Breast epithelium (tissue), 4 donors: ENCODE data around the gene LRP2. TPM values are rescaled to one million over a fixed set of nuclear protein-coding genes. Genes with fewer than 3 reads are reported as not detected.

Experiments
- DNase-seq, 2 donors: peaks; one replicate each; pipeline ENCODE4 v3.0.0-alpha.2; 2019; ENCODE audit warnings: low spot score in 2 of 2
- H3K27ac ChIP-seq, 2 donors: fragments of 200-600 bp; sonication (generic) in 1 of 2; one replicate each; pipeline ENCODE4 v1.5.1; 2016 to 2019; ENCODE audit warnings: mild to moderate bottlenecking in 1 of 2
- H3K27me3 ChIP-seq, 2 donors: fragments of 200-600 bp; sonication (generic) in 1 of 2; one replicate each; pipeline versions ENCODE4 v1.5.1 to v1.6.0; 2017 to 2019; ENCODE audit warnings: control low read depth in 1 of 2, mild to moderate bottlenecking in 1 of 2
- H3K36me3 ChIP-seq: fragments of 200-600 bp; one replicate; pipeline ENCODE4 v1.5.1; 2019
- H3K4me1 ChIP-seq, 2 donors: fragments of 200-600 bp; sonication (generic); one replicate each; pipeline ENCODE4 v1.5.1; 2016 to 2019; ENCODE audit warnings: control low read depth in 1 of 2
- H3K4me3 ChIP-seq, 3 donors: fragments of 200-600 bp; sonication (generic); 1 replicate in 2 of 3; 2 replicates in 1 of 3; pipeline ENCODE4 v1.5.1; 2016 to 2019; ENCODE audit warnings: mild to moderate bottlenecking in 3 of 3, moderate library complexity in 2 of 3
- H3K9me3 ChIP-seq, 2 donors: fragments of 200-600 bp; sonication (generic) in 1 of 2; one replicate each; pipeline ENCODE4 v1.5.1; 2016 to 2019; ENCODE audit warnings: control low read depth in 1 of 2
- POLR2A ChIP-seq: fragments of 450-650 bp; IDR thresholded peaks from one replicate; pipeline ENCODE4 v1.6.1; 2016; ENCODE audit warnings: antibody characterized with exemption, mild to moderate bottlenecking, moderate library complexity
- POLR2AphosphoS5 ChIP-seq, 3 donors: sonication (generic); formaldehyde crosslinking; IDR thresholded peaks; one replicate each; pipeline ENCODE4 v1.6.1; 2017; ENCODE audit warnings: antibody characterized with exemption in 3 of 3
- intact Hi-C: fragments of 100-400 bp; cut with DNase I; formaldehyde crosslinking; loops from one replicate; pipeline ENCODE4 v1.15.1; 2023; ENCODE audit warnings: low total_unique reads
- total RNA-seq, 3 donors: library from RNA; depleted of rRNA; stranded (reverse); fragments of >200 nt; gene quantifications; one replicate each; pipeline ENCODE4 v1.1.0, GENCODE V29; 2016
- TF ChIP-seq, protein P1 (sequence below), 3 donors: fragments of 450-650 bp; IDR thresholded peaks; one replicate each; pipeline ENCODE4 v1.5.1; 2016 to 2017; ENCODE audit warnings: antibody characterized with exemption in 3 of 3, mild to moderate bottlenecking in 3 of 3, moderate library complexity in 3 of 3

LRP2 gene
- total RNA-seq, 3 donors from 2014 or later, result under 0.01 to 60.4 (median 19.7) TPM

DNA sequence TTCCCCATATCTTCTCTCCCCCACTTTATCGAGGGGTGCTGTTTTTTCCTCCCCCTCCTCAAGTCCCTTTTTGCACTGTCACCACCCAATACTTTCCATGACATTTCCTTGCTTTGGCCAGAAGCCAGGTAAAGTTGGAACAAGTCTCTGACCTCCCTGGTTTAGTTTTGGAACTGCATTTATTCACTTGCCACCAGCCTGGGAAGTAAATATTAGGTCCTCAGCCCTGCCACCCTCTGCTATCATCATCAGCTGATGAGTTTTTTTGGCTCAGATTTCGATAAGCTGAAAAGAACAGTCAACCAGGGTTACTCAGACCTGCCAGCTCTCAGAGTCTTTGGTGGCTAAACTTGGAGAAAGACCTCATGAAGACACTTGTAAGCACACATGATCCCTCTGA lies 246.0 kb downstream of the LRP2 start:
- Histone ChIP-seq H3K4me1 (peaks cover 0 to 6% of the 10 kb centered on the region in 2 donors), H3K9me3 (no peaks in the 10 kb centered on the region), H3K27me3 (no peaks in the 10 kb centered on the region), H3K36me3 (no peaks in the 10 kb centered on the region), H3K4me3 (no peak overlapping the region), H3K27ac (no peak overlapping the region)
- DNase-seq, result no peak
- intact Hi-C loops, result no loop called here
- TF ChIP-seq POLR2AphosphoS5 (IDR thresholded peaks at IDR 0.05), result no peak
- TF ChIP-seq, protein P1, sequence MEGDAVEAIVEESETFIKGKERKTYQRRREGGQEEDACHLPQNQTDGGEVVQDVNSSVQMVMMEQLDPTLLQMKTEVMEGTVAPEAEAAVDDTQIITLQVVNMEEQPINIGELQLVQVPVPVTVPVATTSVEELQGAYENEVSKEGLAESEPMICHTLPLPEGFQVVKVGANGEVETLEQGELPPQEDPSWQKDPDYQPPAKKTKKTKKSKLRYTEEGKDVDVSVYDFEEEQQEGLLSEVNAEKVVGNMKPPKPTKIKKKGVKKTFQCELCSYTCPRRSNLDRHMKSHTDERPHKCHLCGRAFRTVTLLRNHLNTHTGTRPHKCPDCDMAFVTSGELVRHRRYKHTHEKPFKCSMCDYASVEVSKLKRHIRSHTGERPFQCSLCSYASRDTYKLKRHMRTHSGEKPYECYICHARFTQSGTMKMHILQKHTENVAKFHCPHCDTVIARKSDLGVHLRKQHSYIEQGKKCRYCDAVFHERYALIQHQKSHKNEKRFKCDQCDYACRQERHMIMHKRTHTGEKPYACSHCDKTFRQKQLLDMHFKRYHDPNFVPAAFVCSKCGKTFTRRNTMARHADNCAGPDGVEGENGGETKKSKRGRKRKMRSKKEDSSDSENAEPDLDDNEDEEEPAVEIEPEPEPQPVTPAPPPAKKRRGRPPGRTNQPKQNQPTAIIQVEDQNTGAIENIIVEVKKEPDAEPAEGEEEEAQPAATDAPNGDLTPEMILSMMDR (IDR thresholded peaks at IDR 0.05), result no peak
- no peak for TF ChIP-seq POLR2A

DNA sequence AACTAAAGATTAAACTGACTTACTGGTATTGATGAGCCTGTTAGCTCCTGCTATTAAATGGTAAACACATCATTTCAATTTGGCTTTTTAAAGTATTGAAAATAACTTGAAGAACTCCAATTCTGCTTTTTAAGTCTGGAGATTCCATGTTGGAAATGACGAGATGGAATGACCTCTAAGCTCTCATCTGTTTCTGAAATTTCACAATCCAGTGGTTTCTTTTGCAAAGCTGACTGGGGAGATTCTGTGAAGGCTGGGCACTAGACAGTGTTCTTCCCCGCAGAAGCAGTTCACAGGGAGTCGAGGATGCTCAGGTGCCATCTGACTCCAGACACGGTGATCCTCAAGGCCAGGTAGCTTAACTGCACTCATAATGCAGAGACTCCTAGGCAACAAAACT lies 248.3 kb downstream of the LRP2 start:
- H3K9me3 ChIP-seq, result no peaks in the 10 kb centered on the region
- no peak overlapping the region for H3K27ac ChIP-seq
- TF ChIP-seq POLR2AphosphoS5 (IDR thresholded peaks at IDR 0.05) (no peak), POLR2A (no peak)
- TF ChIP-seq, protein P1 (IDR thresholded peaks at IDR 0.05), result no peak
- H3K4me3 ChIP-seq, result no peak overlapping the region
- no peak for DNase-seq
- intact Hi-C loops, result no loop called here
- no peaks in the 10 kb centered on the region for H3K27me3 ChIP-seq
- no peaks in the 10 kb centered on the region for H3K36me3 ChIP-seq
- no peaks in the 10 kb centered on the region for H3K4me1 ChIP-seq

DNA sequence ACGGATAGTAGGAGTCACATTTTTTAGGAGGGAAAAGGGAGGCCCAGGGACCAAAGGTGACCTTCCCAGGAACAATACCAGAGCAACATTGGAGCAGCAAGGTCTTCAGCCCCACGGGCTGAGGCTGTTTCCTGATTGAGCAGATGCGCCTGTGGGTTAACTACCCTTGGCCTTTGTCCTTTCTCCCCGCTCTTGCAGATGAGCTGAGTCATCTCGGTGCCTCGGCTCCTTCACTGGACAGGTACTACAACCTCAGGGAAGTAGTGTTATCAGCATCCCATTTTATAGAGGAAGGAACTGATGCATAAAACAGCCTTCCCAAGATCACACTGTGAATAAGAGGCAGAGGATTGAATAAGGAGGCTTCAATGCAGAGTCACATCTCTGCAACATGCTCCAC lies 249.5 kb downstream of the LRP2 start:
- Histone ChIP-seq H3K27me3 (no peaks in the 10 kb centered on the region), H3K27ac (no peak overlapping the region), H3K4me3 (no peak overlapping the region), H3K9me3 (no peaks in the 10 kb centered on the region), H3K4me1 (no peaks in the 10 kb centered on the region), H3K36me3 (no peaks in the 10 kb centered on the region)
- TF ChIP-seq POLR2AphosphoS5 (IDR thresholded peaks at IDR 0.05) (no peak), POLR2A (no peak)
- TF ChIP-seq, protein P1 (IDR thresholded peaks at IDR 0.05), result no peak
- intact Hi-C loops, result no loop called here
- DNase-seq, result no peak

DNA sequence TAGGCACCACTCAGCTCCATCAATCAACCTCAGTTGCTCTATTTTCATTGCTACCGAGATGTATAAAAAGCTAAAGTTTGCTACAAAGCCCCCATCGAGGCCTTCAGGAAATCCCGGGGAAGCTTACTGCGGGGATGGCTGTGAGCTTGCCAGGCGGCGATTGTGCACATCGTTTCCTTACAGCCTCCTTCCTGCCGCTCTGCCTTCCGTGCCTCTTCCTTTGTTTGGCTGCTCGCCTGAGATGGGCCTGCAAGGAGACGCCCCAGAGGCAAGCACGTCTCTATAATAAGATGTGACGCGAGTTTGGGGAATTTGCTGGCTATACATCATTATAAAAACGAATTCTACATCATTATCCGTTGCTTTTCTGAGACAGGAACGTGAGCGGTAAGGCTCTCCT lies 251.4 kb downstream of the LRP2 start:
- no peaks in the 10 kb centered on the region for H3K9me3 ChIP-seq
- no peak overlapping the region for H3K27ac ChIP-seq
- TF ChIP-seq, protein P1 (IDR thresholded peaks at IDR 0.05), result no peak
- no peak for TF ChIP-seq POLR2A
- intact Hi-C loops, result no loop called here
- no peak overlapping the region for H3K4me3 ChIP-seq
- no peak for DNase-seq
- H3K27me3 ChIP-seq, result no peaks in the 10 kb centered on the region
- H3K36me3 ChIP-seq, result no peaks in the 10 kb centered on the region
- no peaks in the 10 kb centered on the region for H3K4me1 ChIP-seq

DNA sequence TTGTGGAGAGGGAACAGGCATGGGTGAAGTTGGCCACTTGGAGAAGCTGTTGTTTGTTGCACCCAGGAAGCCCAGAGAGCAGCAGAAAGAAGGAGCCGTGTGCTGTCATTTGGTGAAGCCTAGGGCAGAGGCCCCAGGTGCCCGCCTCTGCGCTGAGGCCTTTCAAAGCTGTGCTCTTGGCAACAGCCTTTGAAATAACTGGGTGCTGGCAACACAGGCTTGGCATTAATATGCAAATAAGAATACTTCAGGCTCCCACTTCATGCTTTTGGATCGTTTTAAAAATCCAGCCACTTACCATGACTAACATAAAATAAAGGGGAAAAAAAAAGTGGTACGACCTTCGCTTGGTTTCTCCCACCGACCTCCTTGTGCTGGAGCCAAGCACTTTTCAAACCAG lies 251.9 kb downstream of the LRP2 start:
- no peaks in the 10 kb centered on the region for H3K9me3 ChIP-seq
- no peaks in the 10 kb centered on the region for H3K4me1 ChIP-seq
- no peaks in the 10 kb centered on the region for H3K36me3 ChIP-seq
- TF ChIP-seq POLR2AphosphoS5 (IDR thresholded peaks at IDR 0.05) (no peak), POLR2A (no peak)
- TF ChIP-seq, protein P1 (IDR thresholded peaks at IDR 0.05), result no peak
- intact Hi-C loops, result no loop called here
- DNase-seq, result no peak
- H3K4me3 ChIP-seq, result no peak overlapping the region
- no peaks in the 10 kb centered on the region for H3K27me3 ChIP-seq
- no peak overlapping the region for H3K27ac ChIP-seq
